ENCODE results near the gene BEND6.

The BEND6 gene

GRCh38 chr6:56934876-56935275 lies 20.0 kb upstream of the BEND6 start:
- TF ChIP-seq CTCF (IDR thresholded peaks at IDR 0.05; ENCODE audit: low read depth, low read length, missing control alignments), result no peak

GRCh38 chr6:56936466-56936865 lies 18.4 kb upstream of the BEND6 start:
- H3K4me3 ChIP-seq (ENCODE audit: low read depth, low read length), result no peak overlapping the region
- no peak for TF ChIP-seq CTCF (IDR thresholded peaks at IDR 0.05; ENCODE audit: low read depth, low read length, missing control alignments)
- no peak for DNase-seq
- no peak overlapping the region for H3K27ac ChIP-seq
- H3K27me3 ChIP-seq (replicated peaks), result no peaks in the 10 kb centered on the region
- in situ Hi-C loops (cut with HindIII; ENCODE audit: low pct_ligation_motif_present, low sequenced_read_pairs), result no loop called here
- H3K36me3 ChIP-seq (replicated peaks), result no peaks in the 10 kb centered on the region

More at GRCh38 chr6:56934876-56935275, 20.0 kb upstream of the BEND6 start:
- in situ Hi-C loops (cut with HindIII; ENCODE audit: low pct_ligation_motif_present, low sequenced_read_pairs), result no loop called here
- Histone ChIP-seq H3K27me3 (replicated peaks) (no peaks in the 10 kb centered on the region), H3K4me3 (ENCODE audit: low read depth, low read length) (no peak overlapping the region), H3K27ac (no peak overlapping the region), H3K36me3 (replicated peaks) (no peaks in the 10 kb centered on the region)
- no peak for DNase-seq

GRCh38 chr6:56938649-56939191 lies 16.2 kb upstream of the BEND6 start:
- H3K36me3 ChIP-seq (replicated peaks), result no peaks in the 10 kb centered on the region
- DNase-seq, result peak; percentile 95
- H3K4me3 ChIP-seq (ENCODE audit: low read depth, low read length), result no peak overlapping the region
- peak overlapping the region; percentile 15 for H3K27ac ChIP-seq
- no peak for TF ChIP-seq CTCF (IDR thresholded peaks at IDR 0.05; ENCODE audit: low read depth, low read length, missing control alignments)
- in situ Hi-C loops (cut with HindIII; ENCODE audit: low pct_ligation_motif_present, low sequenced_read_pairs), result no loop called here
- H3K27me3 ChIP-seq (replicated peaks), result no peaks in the 10 kb centered on the region

- no peak for TF ChIP-seq CTCF (IDR thresholded peaks at IDR 0.05; ENCODE audit: low read depth, low read length, missing control alignments)
- Histone ChIP-seq H3K36me3 (replicated peaks) (no peaks in the 10 kb centered on the region), H3K27ac (no peak overlapping the region), H3K4me3 (ENCODE audit: low read depth, low read length) (no peak overlapping the region), H3K27me3 (replicated peaks) (no peaks in the 10 kb centered on the region)
- DNase-seq, result no peak
- in situ Hi-C loops (cut with HindIII; ENCODE audit: low pct_ligation_motif_present, low sequenced_read_pairs), result no loop called here
Measured at GRCh38 chr6:56940463-56940862, 14.4 kb upstream of the BEND6 start.

- no peak overlapping the region for H3K27ac ChIP-seq
- H3K4me3 ChIP-seq (ENCODE audit: low read depth, low read length), result no peak overlapping the region
- no peaks in the 10 kb centered on the region for H3K27me3 ChIP-seq (replicated peaks)
- DNase-seq, result no peak
- in situ Hi-C loops (cut with HindIII; ENCODE audit: low pct_ligation_motif_present, low sequenced_read_pairs), result no loop called here
- no peak for TF ChIP-seq CTCF (IDR thresholded peaks at IDR 0.05; ENCODE audit: low read depth, low read length, missing control alignments)
- H3K36me3 ChIP-seq (replicated peaks), result no peaks in the 10 kb centered on the region
Measured at GRCh38 chr6:56940977-56941376, 13.9 kb upstream of the BEND6 start.

- in situ Hi-C loops (cut with HindIII; ENCODE audit: low pct_ligation_motif_present, low sequenced_read_pairs), result no loop called here
- no peak for TF ChIP-seq CTCF (IDR thresholded peaks at IDR 0.05; ENCODE audit: low read depth, low read length, missing control alignments)
- Histone ChIP-seq H3K36me3 (replicated peaks) (no peaks in the 10 kb centered on the region), H3K4me3 (ENCODE audit: low read depth, low read length) (no peak overlapping the region), H3K27ac (no peak overlapping the region), H3K27me3 (replicated peaks) (no peaks in the 10 kb centered on the region)
- no peak for DNase-seq
Measured at GRCh38 chr6:56944661-56945060, 10.2 kb upstream of the BEND6 start.

All from brain microvascular endothelial cell (primary cell).